Small intestine (tissue), 7 donors: ENCODE data around the gene LAMC3. TPM values are rescaled to one million over a fixed set of nuclear protein-coding genes. Genes with fewer than 3 reads are reported as not detected.

Source experiments
- DNase-seq, 2 donors: peaks; one replicate each; pipeline versions ENCODE4 v3.0.0 to v3.0.0-alpha.2; 2013
- FAIRE-seq: peaks from 2 replicates; lab custom pipeline; 2012; peaks lifted over from hg19 to GRCh38; lab: Jason Lieb, UNC
- H3K27ac ChIP-seq, 3 donors: one replicate each; pipeline ENCODE4 v1.5.1; 2013; ENCODE audit warnings: low read length in 2 of 3, mild to moderate bottlenecking in 2 of 3, control low read depth in 1 of 3, inconsistent platforms in 1 of 3, low read depth in 1 of 3, moderate library complexity in 1 of 3
- H3K27me3 ChIP-seq, 3 donors: one replicate each; pipeline ENCODE4 v1.6.1; 2013; ENCODE audit warnings: low read length in 3 of 3, inconsistent platforms in 1 of 3; ENCODE audit not compliant: control insufficient read depth in 3 of 3, insufficient read depth in 3 of 3
- H3K36me3 ChIP-seq, 3 donors: one replicate each; pipeline ENCODE4 v1.6.1; 2013; ENCODE audit warnings: low read length in 3 of 3, inconsistent platforms in 1 of 3, low read depth in 1 of 3, mild to moderate bottlenecking in 1 of 3, moderate library complexity in 1 of 3; ENCODE audit not compliant: control insufficient read depth in 3 of 3, insufficient read depth in 2 of 3
- H3K4me1 ChIP-seq, 3 donors: one replicate each; pipeline ENCODE4 v1.6.1; 2013; ENCODE audit warnings: low read length in 2 of 3, inconsistent platforms in 1 of 3, low read depth in 1 of 3, mild to moderate bottlenecking in 1 of 3, moderate library complexity in 1 of 3; ENCODE audit not compliant: control insufficient read depth in 3 of 3, insufficient read depth in 2 of 3
- H3K4me3 ChIP-seq, 3 donors: one replicate each; pipeline ENCODE4 v1.5.1; 2013; ENCODE audit warnings: low read length in 3 of 3, control low read depth in 1 of 3, inconsistent platforms in 1 of 3, low read depth in 1 of 3, mild to moderate bottlenecking in 1 of 3, moderate library complexity in 1 of 3
- H3K9me3 ChIP-seq, 2 donors: one replicate each; pipeline ENCODE4 v1.6.1; 2013; ENCODE audit warnings: low read depth in 1 of 2, low read length in 1 of 2; ENCODE audit not compliant: control insufficient read depth in 2 of 2, insufficient read depth in 1 of 2
- WGBS, 3 donors: extraction: QIAGEN DNeasy Blood & Tissue Kit; methylation state at CpG; one replicate each; pipeline ENCODE4 v1.1.7; 2013; 5-methylcytosine and 5-hydroxymethylcytosine counted together
- polyA plus RNA-seq, 4 donors: library from polyadenylated mRNA; stranded (reverse) in 3 of 4; unstranded in 1 of 4; fragments of 200-250 nt in 3 of 4; fragments of 120-200 nt in 1 of 4; gene quantifications; one replicate each; pipeline versions ENCODE4 v1.2.1 to v1.2.3, GENCODE V29; 2013
- donor health status: healthy with polysubstance abuse.
- donor health status: control.
- donor health status: control.
- donor health status: Bipolar disorder and iron deficiency.
- donor health status: healthy.

LAMC3 gene
- polyA plus RNA-seq, 4 donors, result 0.25 to 0.44 TPM; not detected in 2

- FAIRE-seq, result no peak
- Histone ChIP-seq H3K27me3 (no peaks in the 10 kb centered on the region), H3K4me1 (no peaks in the 10 kb centered on the region), H3K27ac (no peak overlapping the region), H3K4me3 (no peak overlapping the region), H3K36me3 (no peaks in the 10 kb centered on the region), H3K9me3 (no peaks in the 10 kb centered on the region)
- DNase-seq, result no peak
- WGBS, 3 donors, result 45 to 76% (median 48%) methylated on average over 13 to 14 of the region's 14 CpGs
Observed at GRCh38 chr9:131068076-131068816, 59.3 kb downstream of the LAMC3 start.

- H3K27me3 ChIP-seq, result no peaks in the 10 kb centered on the region
- no peaks in the 10 kb centered on the region for H3K9me3 ChIP-seq
- no peaks in the 10 kb centered on the region for H3K4me1 ChIP-seq
- FAIRE-seq, result no peak
- H3K4me3 ChIP-seq, result no peak overlapping the region
- no peaks in the 10 kb centered on the region for H3K36me3 ChIP-seq
- no peak overlapping the region for H3K27ac ChIP-seq
- no peak for DNase-seq
- WGBS, 3 donors, result 85 to 89% (median 86%) methylated on average over 15 of the region's 15 CpGs
Observed at GRCh38 chr9:131069699-131070098, 60.7 kb downstream of the LAMC3 start.

GRCh38 chr9:131072107-131072870, 63.3 kb downstream of the LAMC3 start:
- Histone ChIP-seq H3K4me1 (no peaks in the 10 kb centered on the region), H3K4me3 (no peak overlapping the region), H3K36me3 (no peaks in the 10 kb centered on the region), H3K27me3 (no peaks in the 10 kb centered on the region), H3K9me3 (no peaks in the 10 kb centered on the region), H3K27ac (no peak overlapping the region)
- WGBS, 3 donors, result 74 to 86% (median 74%) methylated on average over 16 of the region's 16 CpGs
- DNase-seq, result no peak
- FAIRE-seq, result no peak

- Histone ChIP-seq H3K36me3 (no peaks in the 10 kb centered on the region), H3K4me1 (no peaks in the 10 kb centered on the region), H3K27ac (no peak overlapping the region), H3K27me3 (no peaks in the 10 kb centered on the region), H3K4me3 (no peak overlapping the region), H3K9me3 (no peaks in the 10 kb centered on the region)
- FAIRE-seq (no peak), DNase-seq (no peak)
- WGBS, 3 donors, result 72 to 89% (median 84%) methylated on average over 9 of the region's 9 CpGs
Observed at GRCh38 chr9:131072871-131073237, 63.9 kb downstream of the LAMC3 start.

GRCh38 chr9:131076347-131077195, 67.6 kb downstream of the LAMC3 start:
- Histone ChIP-seq H3K36me3 (no peaks in the 10 kb centered on the region), H3K27me3 (no peaks in the 10 kb centered on the region), H3K9me3 (no peaks in the 10 kb centered on the region), H3K27ac (no peak overlapping the region), H3K4me3 (no peak overlapping the region), H3K4me1 (no peaks in the 10 kb centered on the region)
- FAIRE-seq (no peak), DNase-seq (no peak)
- WGBS, 3 donors, result 71 to 77% (median 75%) methylated on average over 15 of the region's 15 CpGs

- Histone ChIP-seq H3K27me3 (no peaks in the 10 kb centered on the region), H3K36me3 (no peaks in the 10 kb centered on the region), H3K4me3 (no peak overlapping the region), H3K27ac (no peak overlapping the region), H3K4me1 (no peaks in the 10 kb centered on the region), H3K9me3 (no peaks in the 10 kb centered on the region)
- DNase-seq (no peak), FAIRE-seq (no peak)
- 76 to 83% (median 82%) methylated on average over 17 of the region's 17 CpGs for WGBS, 3 donors
Observed at GRCh38 chr9:131078427-131079366, 69.7 kb downstream of the LAMC3 start.

GRCh38 chr9:131080589-131080988, 71.6 kb downstream of the LAMC3 start:
- H3K4me1 ChIP-seq, result no peaks in the 10 kb centered on the region
- DNase-seq, result no peak
- no peaks in the 10 kb centered on the region for H3K9me3 ChIP-seq
- H3K27ac ChIP-seq, result no peak overlapping the region
- no peak for FAIRE-seq
- no peaks in the 10 kb centered on the region for H3K27me3 ChIP-seq
- no peaks in the 10 kb centered on the region for H3K36me3 ChIP-seq
- 63 to 80% (median 68%) methylated on average over 9 of the region's 9 CpGs for WGBS, 3 donors
- H3K4me3 ChIP-seq, result no peak overlapping the region
